Panc1 (cell line): ENCODE data around the gene SMIM17.

ENCODE experiments used
- CTCF ChIP-seq: fragments of 450-650 bp; IDR thresholded peaks from 2 replicates; pipeline ENCODE4 v1.5.1; 2017; ENCODE audit warnings: mild to moderate bottlenecking
- POLR2AphosphoS5 ChIP-seq: IDR thresholded peaks from 2 replicates; pipeline ENCODE4 v1.6.1; 2012; ENCODE audit warnings: mild to moderate bottlenecking, low read depth, low read length, moderate library complexity

GRCh38 chr19:56661248-56661647 lies 18.3 kb downstream of the SMIM17 start:
- no peak for TF ChIP-seq CTCF
- no peak for TF ChIP-seq POLR2AphosphoS5
